GM23338 (cell line): ENCODE results near the gene RPL28. TPM values are rescaled to one million over a fixed set of nuclear protein-coding genes. Genes with fewer than 3 reads are reported as not detected.

Experiments used
- ATAC-seq: fragments of 200-7000 bp; cut with Tn5 transposase; 3 replicates; pipeline ENCODE4 v1.9.1; 2020
- DNase-seq: peaks from one replicate; pipeline ENCODE4 v3.0.0-alpha.2; 2015; ENCODE audit warnings: low spot score
- H2AFZ ChIP-seq: fragments of 200-600 bp; sonication (generic); 2 replicates; pipeline ENCODE4 v1.8.0; 2016; ENCODE audit warnings: antibody characterized with exemption, mild to moderate bottlenecking, moderate library complexity
- H3F3A ChIP-seq: fragments of 200-600 bp; sonication (generic); replicated peaks from 2 replicates; pipeline ENCODE4 v1.8.0; 2017; ENCODE audit warnings: antibody characterized with exemption, mixed run types, low read depth
- H3K27ac ChIP-seq: fragments of 200-600 bp; sonication (generic); 2 replicates; pipeline ENCODE4 v1.6.1; 2016; ENCODE audit warnings: low read depth
- H3K27me3 ChIP-seq: fragments of 200-600 bp; sonication (generic); 2 replicates; pipeline ENCODE4 v1.8.0; 2016; ENCODE audit warnings: mild to moderate bottlenecking, mixed run types, moderate library complexity; ENCODE audit not compliant: insufficient read depth
- H3K36me3 ChIP-seq: fragments of 200-600 bp; sonication (generic); 2 replicates; pipeline ENCODE4 v1.8.0; 2016; ENCODE audit warnings: mild to moderate bottlenecking; ENCODE audit not compliant: insufficient read depth
- H3K4me1 ChIP-seq: fragments of 200-600 bp; sonication (generic); 2 replicates; pipeline ENCODE4 v1.8.0; 2016; ENCODE audit warnings: mild to moderate bottlenecking, moderate library complexity; ENCODE audit not compliant: insufficient read depth
- H3K4me2 ChIP-seq: fragments of 200-600 bp; sonication (generic); 2 replicates; pipeline ENCODE4 v1.7.1; 2017; ENCODE audit warnings: mixed run types
- H3K4me3 ChIP-seq: fragments of 200-600 bp; sonication (generic); 2 replicates; pipeline ENCODE4 v1.6.1; 2016; ENCODE audit warnings: mixed run types
- H3K79me2 ChIP-seq: fragments of 200-600 bp; sonication (generic); replicated peaks from 2 replicates; pipeline ENCODE4 v1.8.0; 2017; ENCODE audit warnings: mild to moderate bottlenecking; ENCODE audit not compliant: insufficient read depth
- H3K9me2 ChIP-seq: fragments of 200-600 bp; sonication (generic); 2 replicates; pipeline ENCODE4 v1.8.0; 2017; ENCODE audit not compliant: insufficient read depth
- H4K20me1 ChIP-seq: fragments of 200-600 bp; sonication (generic); replicated peaks from 2 replicates; pipeline ENCODE4 v1.8.0; 2017; ENCODE audit warnings: mild to moderate bottlenecking; ENCODE audit not compliant: insufficient read depth
- H3K27ac Mint-ChIP-seq: 2 replicates; pipeline ENCODE4 v1.8.0; 2020; ENCODE audit warnings: inconsistent platforms, mild to moderate bottlenecking, moderate library complexity, mixed read lengths
- H3K27me3 Mint-ChIP-seq: 3 replicates; pipeline ENCODE4 v1.8.0; 2022; ENCODE audit warnings: low read depth, mild to moderate bottlenecking, moderate library complexity, mixed read lengths, inconsistent platforms; ENCODE audit not compliant: insufficient read depth, poor library complexity
- H3K36me3 Mint-ChIP-seq: 3 replicates; pipeline ENCODE4 v1.8.0; 2021; ENCODE audit warnings: low read depth, mild to moderate bottlenecking, inconsistent platforms, moderate library complexity, mixed read lengths
- H3K4me1 Mint-ChIP-seq: 3 replicates; pipeline ENCODE4 v1.8.0; 2020; ENCODE audit warnings: mild to moderate bottlenecking, inconsistent platforms, mixed read lengths
- H3K4me3 Mint-ChIP-seq: 3 replicates; pipeline ENCODE4 v1.8.0; 2021; ENCODE audit warnings: moderate library complexity, mild to moderate bottlenecking, inconsistent platforms, mixed read lengths
- H3K9me3 Mint-ChIP-seq: 3 replicates; pipeline ENCODE4 v1.8.0; 2020; ENCODE audit warnings: moderate library complexity, mild to moderate bottlenecking, inconsistent platforms, mixed read lengths
- CREB1 ChIP-seq: fragments of 250-450 bp; sonication (Bioruptor Pico); IDR thresholded peaks from 2 replicates; pipeline ENCODE4 v1.5.0; 2020; ENCODE audit warnings: low read depth, mild to moderate bottlenecking, moderate library complexity
- CTCF ChIP-seq, 2 experiments: fragments of 200-600 bp in 1 of 2; sonication (generic) in 1 of 2; conservative IDR thresholded peaks; 2 replicates each; pipeline versions ENCODE4 v1.5.1 to v1.6.1; 2016 to 2017; ENCODE audit warnings: antibody characterized with exemption in 2 of 2, low read depth in 2 of 2, mild to moderate bottlenecking in 2 of 2, moderate library complexity in 1 of 2
- EZH2 ChIP-seq: fragments of 200-600 bp; sonication (generic); IDR thresholded peaks from one replicate; pipeline ENCODE4 v1.8.0; 2017; ENCODE audit warnings: antibody characterized with exemption, mild to moderate bottlenecking, low read depth; ENCODE audit not compliant: unreplicated experiment
- EZH2phosphoT487 ChIP-seq: fragments of 200-600 bp; sonication (generic); IDR thresholded peaks from one replicate; pipeline ENCODE4 v1.8.1; 2018; ENCODE audit warnings: antibody characterized with exemption; ENCODE audit not compliant: unreplicated experiment
- JUNB ChIP-seq: IDR thresholded peaks from one replicate; pipeline ENCODE4 v1.6.1; 2016; ENCODE audit warnings: antibody characterized with exemption; ENCODE audit not compliant: unreplicated experiment
- NANOG ChIP-seq: IDR thresholded peaks from 2 replicates; pipeline ENCODE4 v1.6.1; 2016; ENCODE audit warnings: antibody characterized with exemption, borderline replicate concordance
- POLR2AphosphoS5 ChIP-seq: IDR thresholded peaks from 2 replicates; pipeline ENCODE4 v1.6.1; 2016; ENCODE audit warnings: antibody characterized with exemption, low read depth
- STAT1 ChIP-seq: IDR thresholded peaks from one replicate; pipeline ENCODE4 v1.6.1; 2016; ENCODE audit warnings: antibody characterized with exemption; ENCODE audit not compliant: unreplicated experiment
- ZNF114 ChIP-seq: fragments of 250-450 bp; sonication (Bioruptor Pico); IDR thresholded peaks from 2 replicates; pipeline ENCODE4 v1.5.0; 2020; ENCODE audit warnings: mild to moderate bottlenecking, moderate library complexity
- ZNF331 ChIP-seq: fragments of 250-450 bp; sonication (Bioruptor Pico); IDR thresholded peaks from 2 replicates; pipeline ENCODE4 v1.5.0; 2020; ENCODE audit warnings: low read depth, mild to moderate bottlenecking, moderate library complexity
- ZNF462 ChIP-seq: fragments of 250-450 bp; sonication (Bioruptor Pico); IDR thresholded peaks from 2 replicates; pipeline ENCODE4 v1.5.0; 2020; ENCODE audit warnings: mild to moderate bottlenecking, moderate library complexity
- polyA plus RNA-seq: library from polyadenylated mRNA; unstranded; fragments of >200 nt; fragmentation: Nextera tagmentation; extraction: Ambion mirVana; gene quantifications from 2 replicates; pipeline ENCODE4 v1.2.1, GENCODE V29; 2016
- total RNA-seq: library from RNA; depleted of rRNA; stranded (reverse); fragments of >200 nt; shearing (Covaris generic); gene quantifications from 2 replicates; pipeline ENCODE4 v1.2.3, GENCODE V29; 2014
- TF ChIP-seq, protein P1 (sequence below): IDR thresholded peaks from one replicate; pipeline ENCODE4 v1.6.1; 2018; ENCODE audit warnings: antibody characterized with exemption; ENCODE audit not compliant: unreplicated experiment
- TF ChIP-seq, protein P2 (sequence below): IDR thresholded peaks from 2 replicates; pipeline ENCODE4 v1.6.1; 2016; ENCODE audit warnings: antibody characterized with exemption

Gene RPL28
- total and polyA plus RNA-seq, 2 experiments from 2014 or later, result 737 to 1,528 TPM

GRCh38 chr19:55345101-55345817 is 40.5 kb upstream of the RPL28 start:
- TF ChIP-seq EZH2 (no peak), POLR2AphosphoS5 (no peak), EZH2phosphoT487 (no peak), JUNB (no peak), STAT1 (no peak), ZNF114 (no peak), NANOG (no peak), CTCF (conservative IDR thresholded peaks at IDR 0.05; ENCODE audit: low read depth in 2 of 2) (no peak), ZNF331 (CRISPR knock-in tag) (no peak), ZNF462 (CRISPR knock-in tag) (no peak), CREB1 (no peak)
- TF ChIP-seq, protein P1, sequence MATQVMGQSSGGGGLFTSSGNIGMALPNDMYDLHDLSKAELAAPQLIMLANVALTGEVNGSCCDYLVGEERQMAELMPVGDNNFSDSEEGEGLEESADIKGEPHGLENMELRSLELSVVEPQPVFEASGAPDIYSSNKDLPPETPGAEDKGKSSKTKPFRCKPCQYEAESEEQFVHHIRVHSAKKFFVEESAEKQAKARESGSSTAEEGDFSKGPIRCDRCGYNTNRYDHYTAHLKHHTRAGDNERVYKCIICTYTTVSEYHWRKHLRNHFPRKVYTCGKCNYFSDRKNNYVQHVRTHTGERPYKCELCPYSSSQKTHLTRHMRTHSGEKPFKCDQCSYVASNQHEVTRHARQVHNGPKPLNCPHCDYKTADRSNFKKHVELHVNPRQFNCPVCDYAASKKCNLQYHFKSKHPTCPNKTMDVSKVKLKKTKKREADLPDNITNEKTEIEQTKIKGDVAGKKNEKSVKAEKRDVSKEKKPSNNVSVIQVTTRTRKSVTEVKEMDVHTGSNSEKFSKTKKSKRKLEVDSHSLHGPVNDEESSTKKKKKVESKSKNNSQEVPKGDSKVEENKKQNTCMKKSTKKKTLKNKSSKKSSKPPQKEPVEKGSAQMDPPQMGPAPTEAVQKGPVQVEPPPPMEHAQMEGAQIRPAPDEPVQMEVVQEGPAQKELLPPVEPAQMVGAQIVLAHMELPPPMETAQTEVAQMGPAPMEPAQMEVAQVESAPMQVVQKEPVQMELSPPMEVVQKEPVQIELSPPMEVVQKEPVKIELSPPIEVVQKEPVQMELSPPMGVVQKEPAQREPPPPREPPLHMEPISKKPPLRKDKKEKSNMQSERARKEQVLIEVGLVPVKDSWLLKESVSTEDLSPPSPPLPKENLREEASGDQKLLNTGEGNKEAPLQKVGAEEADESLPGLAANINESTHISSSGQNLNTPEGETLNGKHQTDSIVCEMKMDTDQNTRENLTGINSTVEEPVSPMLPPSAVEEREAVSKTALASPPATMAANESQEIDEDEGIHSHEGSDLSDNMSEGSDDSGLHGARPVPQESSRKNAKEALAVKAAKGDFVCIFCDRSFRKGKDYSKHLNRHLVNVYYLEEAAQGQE, result no peak
- TF ChIP-seq, protein P2, sequence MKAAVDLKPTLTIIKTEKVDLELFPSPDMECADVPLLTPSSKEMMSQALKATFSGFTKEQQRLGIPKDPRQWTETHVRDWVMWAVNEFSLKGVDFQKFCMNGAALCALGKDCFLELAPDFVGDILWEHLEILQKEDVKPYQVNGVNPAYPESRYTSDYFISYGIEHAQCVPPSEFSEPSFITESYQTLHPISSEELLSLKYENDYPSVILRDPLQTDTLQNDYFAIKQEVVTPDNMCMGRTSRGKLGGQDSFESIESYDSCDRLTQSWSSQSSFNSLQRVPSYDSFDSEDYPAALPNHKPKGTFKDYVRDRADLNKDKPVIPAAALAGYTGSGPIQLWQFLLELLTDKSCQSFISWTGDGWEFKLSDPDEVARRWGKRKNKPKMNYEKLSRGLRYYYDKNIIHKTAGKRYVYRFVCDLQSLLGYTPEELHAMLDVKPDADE, result no peak
- Mint-ChIP-seq H3K9me3 (no peaks in the 10 kb centered on the region), H3K27ac (peak overlapping the region; percentile 48; the same call in 1 of the 2 replicates), H3K36me3 (peaks cover 39% of the 10 kb centered on the region), H3K4me1 (peaks cover 38% of the 10 kb centered on the region), H3K4me3 (no peak overlapping the region), H3K27me3 (peaks cover 21% of the 10 kb centered on the region)
- 0 out of 2 replicates have a peak, but pooled peaks cover 3% of the 10 kb centered on the region for H4K20me1 ChIP-seq
- no peaks in the 10 kb centered on the region for H3K27me3 ChIP-seq
- no peak overlapping the region for H3K4me3 ChIP-seq
- no peaks in the 10 kb centered on the region for H3K79me2 ChIP-seq
- DNase-seq (no peak), ATAC-seq (no peak)
- no peak overlapping the region for H3K27ac ChIP-seq
- H3K36me3 ChIP-seq, result no peaks in the 10 kb centered on the region; the same call in 1 of the 2 replicates
- peaks cover 35% of the 10 kb centered on the region for H3K4me1 ChIP-seq
- no peaks in the 10 kb centered on the region for H3K9me2 ChIP-seq
- H3F3A ChIP-seq, result peaks cover 17% of the 10 kb centered on the region
- H2AFZ ChIP-seq, result no peak overlapping the region
- H3K4me2 ChIP-seq, result no peak overlapping the region
